Panc1 (cell line): ENCODE results near the gene WDR17.

Experiments
- POLR2AphosphoS5 ChIP-seq: IDR thresholded peaks from 2 replicates; pipeline ENCODE4 v1.6.1; 2012; ENCODE audit warnings: mild to moderate bottlenecking, low read depth, low read length, moderate library complexity
- TF ChIP-seq, protein P1 (sequence below): fragments of 450-650 bp; IDR thresholded peaks from 2 replicates; pipeline ENCODE4 v1.5.1; 2017; ENCODE audit warnings: mild to moderate bottlenecking
- TF ChIP-seq, protein P2 (sequence below), 2 experiments: IDR thresholded peaks; 2 replicates each; pipeline ENCODE4 v1.6.1; 2011 to 2012; ENCODE audit warnings: low read depth in 2 of 2, control low read depth in 1 of 2, low read length in 1 of 2, mild to moderate bottlenecking in 1 of 2, moderate library complexity in 1 of 2; ENCODE audit not compliant: insufficient read depth in 1 of 2

DNA sequence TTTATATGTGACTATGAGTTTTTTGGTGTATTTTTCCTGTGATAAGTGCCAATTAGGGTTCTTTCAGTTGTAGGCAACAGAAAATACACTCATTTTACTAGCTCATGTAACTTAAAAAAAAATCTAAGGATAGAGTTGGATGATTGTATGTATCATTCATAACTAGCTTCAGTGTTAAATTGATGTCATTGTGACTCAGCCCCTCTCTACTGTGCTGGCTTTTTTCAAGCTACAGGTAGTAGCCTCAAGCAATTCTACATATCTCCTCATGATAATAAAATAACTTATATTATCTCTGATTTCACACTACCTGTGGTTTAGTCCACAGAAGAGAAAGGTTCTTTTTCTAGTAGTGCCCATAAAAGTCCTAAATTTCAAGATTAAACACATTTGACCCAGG lies 11.9 kb downstream of the WDR17 start:
- TF ChIP-seq, protein P1, sequence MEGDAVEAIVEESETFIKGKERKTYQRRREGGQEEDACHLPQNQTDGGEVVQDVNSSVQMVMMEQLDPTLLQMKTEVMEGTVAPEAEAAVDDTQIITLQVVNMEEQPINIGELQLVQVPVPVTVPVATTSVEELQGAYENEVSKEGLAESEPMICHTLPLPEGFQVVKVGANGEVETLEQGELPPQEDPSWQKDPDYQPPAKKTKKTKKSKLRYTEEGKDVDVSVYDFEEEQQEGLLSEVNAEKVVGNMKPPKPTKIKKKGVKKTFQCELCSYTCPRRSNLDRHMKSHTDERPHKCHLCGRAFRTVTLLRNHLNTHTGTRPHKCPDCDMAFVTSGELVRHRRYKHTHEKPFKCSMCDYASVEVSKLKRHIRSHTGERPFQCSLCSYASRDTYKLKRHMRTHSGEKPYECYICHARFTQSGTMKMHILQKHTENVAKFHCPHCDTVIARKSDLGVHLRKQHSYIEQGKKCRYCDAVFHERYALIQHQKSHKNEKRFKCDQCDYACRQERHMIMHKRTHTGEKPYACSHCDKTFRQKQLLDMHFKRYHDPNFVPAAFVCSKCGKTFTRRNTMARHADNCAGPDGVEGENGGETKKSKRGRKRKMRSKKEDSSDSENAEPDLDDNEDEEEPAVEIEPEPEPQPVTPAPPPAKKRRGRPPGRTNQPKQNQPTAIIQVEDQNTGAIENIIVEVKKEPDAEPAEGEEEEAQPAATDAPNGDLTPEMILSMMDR = no peak
- no peak for TF ChIP-seq POLR2AphosphoS5
- TF ChIP-seq, protein P2, sequence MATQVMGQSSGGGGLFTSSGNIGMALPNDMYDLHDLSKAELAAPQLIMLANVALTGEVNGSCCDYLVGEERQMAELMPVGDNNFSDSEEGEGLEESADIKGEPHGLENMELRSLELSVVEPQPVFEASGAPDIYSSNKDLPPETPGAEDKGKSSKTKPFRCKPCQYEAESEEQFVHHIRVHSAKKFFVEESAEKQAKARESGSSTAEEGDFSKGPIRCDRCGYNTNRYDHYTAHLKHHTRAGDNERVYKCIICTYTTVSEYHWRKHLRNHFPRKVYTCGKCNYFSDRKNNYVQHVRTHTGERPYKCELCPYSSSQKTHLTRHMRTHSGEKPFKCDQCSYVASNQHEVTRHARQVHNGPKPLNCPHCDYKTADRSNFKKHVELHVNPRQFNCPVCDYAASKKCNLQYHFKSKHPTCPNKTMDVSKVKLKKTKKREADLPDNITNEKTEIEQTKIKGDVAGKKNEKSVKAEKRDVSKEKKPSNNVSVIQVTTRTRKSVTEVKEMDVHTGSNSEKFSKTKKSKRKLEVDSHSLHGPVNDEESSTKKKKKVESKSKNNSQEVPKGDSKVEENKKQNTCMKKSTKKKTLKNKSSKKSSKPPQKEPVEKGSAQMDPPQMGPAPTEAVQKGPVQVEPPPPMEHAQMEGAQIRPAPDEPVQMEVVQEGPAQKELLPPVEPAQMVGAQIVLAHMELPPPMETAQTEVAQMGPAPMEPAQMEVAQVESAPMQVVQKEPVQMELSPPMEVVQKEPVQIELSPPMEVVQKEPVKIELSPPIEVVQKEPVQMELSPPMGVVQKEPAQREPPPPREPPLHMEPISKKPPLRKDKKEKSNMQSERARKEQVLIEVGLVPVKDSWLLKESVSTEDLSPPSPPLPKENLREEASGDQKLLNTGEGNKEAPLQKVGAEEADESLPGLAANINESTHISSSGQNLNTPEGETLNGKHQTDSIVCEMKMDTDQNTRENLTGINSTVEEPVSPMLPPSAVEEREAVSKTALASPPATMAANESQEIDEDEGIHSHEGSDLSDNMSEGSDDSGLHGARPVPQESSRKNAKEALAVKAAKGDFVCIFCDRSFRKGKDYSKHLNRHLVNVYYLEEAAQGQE (IDR thresholded peaks at IDR 0.05; ENCODE audit: insufficient read depth in 1 of 2, low read depth in 2 of 2, low read length in 1 of 2) = no peak
